IMR-90 (cell line): ENCODE measurements around the gene RASAL1. TPM values are rescaled to one million over a fixed set of nuclear protein-coding genes. Genes with fewer than 3 reads are reported as not detected.

Source experiments
- ATAC-seq: fragments of 200-7000 bp; cut with Tn5 transposase; 2 replicates; pipeline ENCODE4 v1.9.1; 2020; ENCODE audit warnings: low read depth, mild to moderate bottlenecking, moderate library complexity
- BruUV-seq: library from RNA; stranded (reverse); fragments of 400-500 nt; replicated peaks from 2 replicates; lab custom pipeline; 2021; lab: Mats Ljungman, UMichigan
- CTCF ChIA-PET: fragments of 300-600 bp; formaldehyde crosslinking; extraction: SDS; loops from one replicate; lab custom pipeline; 2021; ENCODE audit warnings: antibody characterized with exemption; lab: Yijun Ruan, JAX
- POLR2A ChIA-PET: fragments of 300-600 bp; sonication (Branson Sonifier 250); formaldehyde crosslinking; loops from one replicate; lab custom pipeline; 2022; ENCODE audit warnings: antibody characterized with exemption; ENCODE audit not compliant: unreplicated experiment; lab: Charles Lee
- DNase-seq: peaks from one replicate; pipeline ENCODE4 v3.0.0; 2013
- H2AFZ ChIP-seq: replicated peaks from 2 replicates; pipeline ENCODE3; 2013; ENCODE audit warnings: low read length, mild to moderate bottlenecking; ENCODE audit not compliant: poor library complexity
- H2AK5ac ChIP-seq: 2 replicates; pipeline ENCODE4 v1.6.1; 2013; ENCODE audit warnings: low read depth, low read length, inconsistent platforms
- H2AK9ac ChIP-seq: replicated peaks from 2 replicates; pipeline ENCODE3; 2013; ENCODE audit warnings: mild to moderate bottlenecking, low read depth, low read length, moderate library complexity; ENCODE audit not compliant: poor library complexity
- H2BK120ac ChIP-seq: 2 replicates; pipeline ENCODE4 v1.6.1; 2013; ENCODE audit warnings: low read depth, low read length, inconsistent platforms
- H2BK15ac ChIP-seq: 3 replicates; pipeline ENCODE4 v1.6.1; 2013; ENCODE audit warnings: low read depth, low read length, inconsistent platforms
- H2BK20ac ChIP-seq: 2 replicates; pipeline ENCODE4 v1.6.1; 2013; ENCODE audit warnings: low read depth, mild to moderate bottlenecking, inconsistent platforms, low read length, moderate library complexity
- H2BK5ac ChIP-seq: 2 replicates; pipeline ENCODE4 v1.6.1; 2013; ENCODE audit warnings: mild to moderate bottlenecking, low read depth, low read length, inconsistent platforms; ENCODE audit not compliant: poor library complexity, severe bottlenecking
- H3K14ac ChIP-seq: replicated peaks from 2 replicates; pipeline ENCODE4 v1.6.1; 2013; ENCODE audit warnings: low read depth, low read length, inconsistent platforms
- H3K18ac ChIP-seq: 2 replicates; pipeline ENCODE4 v1.6.1; 2013; ENCODE audit warnings: low read depth, low read length, control low read depth
- H3K23ac ChIP-seq: 2 replicates; pipeline ENCODE4 v1.6.1; 2013; ENCODE audit warnings: low read depth, low read length, inconsistent platforms
- H3K27ac ChIP-seq: 2 replicates; pipeline ENCODE4 v1.5.1; 2013; ENCODE audit warnings: mild to moderate bottlenecking, control low read depth, low read length; ENCODE audit not compliant: insufficient read depth
- H3K27me3 ChIP-seq: 2 replicates; pipeline ENCODE4 v1.6.1; 2013; ENCODE audit warnings: low read length; ENCODE audit not compliant: control insufficient read depth, insufficient read depth
- H3K36me3 ChIP-seq: 2 replicates; pipeline ENCODE4 v1.6.1; 2013; ENCODE audit warnings: low read length, mixed read lengths; ENCODE audit not compliant: control insufficient read depth, insufficient read depth
- H3K4ac ChIP-seq: 2 replicates; pipeline ENCODE4 v1.6.1; 2013; ENCODE audit warnings: low read depth, low read length, inconsistent platforms
- H3K4me1 ChIP-seq: 2 replicates; pipeline ENCODE4 v1.6.1; 2013; ENCODE audit warnings: low read length, mixed read lengths; ENCODE audit not compliant: control insufficient read depth, insufficient read depth
- H3K4me2 ChIP-seq: 2 replicates; pipeline ENCODE4 v1.6.1; 2013; ENCODE audit warnings: low read depth, mild to moderate bottlenecking, control low read depth, low read length, moderate library complexity
- H3K4me3 ChIP-seq: 2 replicates; pipeline ENCODE4 v1.5.1; 2013; ENCODE audit warnings: low read depth, mild to moderate bottlenecking, control low read depth, low read length, moderate library complexity; ENCODE audit not compliant: insufficient read depth
- H3K56ac ChIP-seq: 2 replicates; pipeline ENCODE4 v1.6.1; 2013; ENCODE audit warnings: low read length, inconsistent platforms; ENCODE audit not compliant: insufficient read depth; ENCODE audit errors: extremely low read depth
- H3K79me1 ChIP-seq, 2 experiments: 2 replicates each; pipeline ENCODE4 v1.6.1; 2013; ENCODE audit warnings: low read length in 2 of 2, inconsistent platforms in 1 of 2, low read depth in 1 of 2
- H3K9ac ChIP-seq: 2 replicates; pipeline ENCODE4 v1.6.1; 2013; ENCODE audit warnings: low read depth, low read length, control low read depth
- H3K9me1 ChIP-seq: 2 replicates; pipeline ENCODE4 v1.6.1; 2013; ENCODE audit warnings: low read length, inconsistent platforms; ENCODE audit not compliant: insufficient read depth
- H3K9me3 ChIP-seq: 2 replicates; pipeline ENCODE4 v1.6.1; 2013; ENCODE audit warnings: low read length; ENCODE audit not compliant: control insufficient read depth, insufficient read depth
- H4K20me1 ChIP-seq: 2 replicates; pipeline ENCODE4 v1.6.1; 2013; ENCODE audit warnings: low read length, inconsistent platforms; ENCODE audit not compliant: insufficient read depth
- H4K5ac ChIP-seq: 2 replicates; pipeline ENCODE4 v1.6.1; 2013; ENCODE audit warnings: mild to moderate bottlenecking, low read depth, low read length, control low read depth
- H4K8ac ChIP-seq, 2 experiments: 2 replicates each; pipeline ENCODE4 v1.6.1; 2013; ENCODE audit warnings: low read depth in 2 of 2, low read length in 2 of 2, control low read depth in 1 of 2, inconsistent platforms in 1 of 2
- H4K91ac ChIP-seq: 2 replicates; pipeline ENCODE4 v1.6.1; 2013; ENCODE audit warnings: low read depth, low read length, inconsistent platforms; ENCODE audit not compliant: insufficient read depth
- BHLHE40 ChIP-seq: fragments of 150-350 bp; IDR thresholded peaks from 2 replicates; pipeline ENCODE4 v1.6.1; 2016; ENCODE audit warnings: mild to moderate bottlenecking, low read depth, low read length
- CEBPB ChIP-seq: IDR thresholded peaks from 2 replicates; pipeline ENCODE4 v1.6.1; 2012; ENCODE audit warnings: low read depth, low read length, improper control_type of control experiment
- CHD1 ChIP-seq: IDR thresholded peaks from 2 replicates; pipeline ENCODE4 v1.6.1; 2012; ENCODE audit warnings: low read depth, low read length, improper control_type of control experiment
- CTCF ChIP-seq: conservative IDR thresholded peaks from 2 replicates; pipeline ENCODE4 v1.5.1; 2012; ENCODE audit warnings: mild to moderate bottlenecking, low read depth, low read length, improper control_type of control experiment
- FOS ChIP-seq: fragments of 150-350 bp; IDR thresholded peaks from 2 replicates; pipeline ENCODE4 v1.6.1; 2016; ENCODE audit warnings: low read depth, low read length
- MAFK ChIP-seq: IDR thresholded peaks from 2 replicates; pipeline ENCODE4 v1.6.1; 2012; ENCODE audit warnings: low read depth, low read length, improper control_type of control experiment
- MAZ ChIP-seq: IDR thresholded peaks from 2 replicates; pipeline ENCODE4 v1.6.1; 2012; ENCODE audit warnings: low read depth, mild to moderate bottlenecking, low read length, improper control_type of control experiment, moderate library complexity, borderline replicate concordance
- MXI1 ChIP-seq: IDR thresholded peaks from 2 replicates; pipeline ENCODE4 v1.6.1; 2012; ENCODE audit warnings: low read depth, mild to moderate bottlenecking, low read length, moderate library complexity, borderline replicate concordance
- NFE2L2 ChIP-seq: fragments of 150-350 bp; IDR thresholded peaks from 2 replicates; pipeline ENCODE4 v1.6.1; 2016; ENCODE audit warnings: low read depth, mild to moderate bottlenecking, low read length
- POLR2A ChIP-seq: IDR thresholded peaks from 2 replicates; pipeline ENCODE4 v1.6.1; 2012; ENCODE audit warnings: mild to moderate bottlenecking, low read depth, low read length
- RAD21 ChIP-seq: IDR thresholded peaks from 2 replicates; pipeline ENCODE4 v1.6.1; 2012; ENCODE audit warnings: low read length, improper control_type of control experiment
- RCOR1 ChIP-seq: IDR thresholded peaks from 2 replicates; pipeline ENCODE4 v1.6.1; 2012; ENCODE audit warnings: mild to moderate bottlenecking, low read length, improper control_type of control experiment; ENCODE audit not compliant: insufficient replicate concordance
- RFX5 ChIP-seq: IDR thresholded peaks from 2 replicates; pipeline ENCODE4 v1.8.0; 2012; ENCODE audit warnings: low read depth, mild to moderate bottlenecking, low read length, moderate library complexity
- SMC3 ChIP-seq: fragments of 150-350 bp; IDR thresholded peaks from 2 replicates; pipeline ENCODE4 v1.6.1; 2016; ENCODE audit warnings: low read depth, mild to moderate bottlenecking, antibody characterized with exemption, low read length, moderate library complexity
- dilution Hi-C: fragments of 300-500 bp; cut with HindIII; formaldehyde crosslinking; loops from one replicate; pipeline ENCODE4 v1.14.3; 2018; ENCODE audit warnings: low sequenced_read_pairs; ENCODE audit not compliant: unreplicated experiment
- in situ Hi-C: fragments of 300-500 bp; cut with MboI; formaldehyde crosslinking; loops from 3 replicates; pipeline ENCODE4 v1.14.3; 2019; ENCODE audit warnings: low sequenced_read_pairs, inconsistent platforms, mixed read lengths
- intact Hi-C: fragments of 100-400 bp; cut with micrococcal nuclease; formaldehyde crosslinking; loops from 2 replicates; pipeline ENCODE4 v1.10.0; 2022
- polyA plus RNA-seq, 3 experiments: library from polyadenylated mRNA; depleted of rRNA; stranded (reverse); fragments of >200 nt; gene quantifications; 2 replicates each; pipeline ENCODE4 v1.2.3, GENCODE V29; 2012; ENCODE audit warnings: low replicate concordance in 1 of 3
- total RNA-seq: library from RNA; depleted of rRNA; stranded (reverse); fragments of >200 nt; gene quantifications from 2 replicates; pipeline ENCODE4 v1.2.3, GENCODE V29; 2012
- TF ChIP-seq, protein P1 (sequence below): fragments of 150-350 bp; IDR thresholded peaks from 2 replicates; pipeline ENCODE4 v1.6.1; 2017; ENCODE audit warnings: mild to moderate bottlenecking, antibody characterized with exemption, low read length, low read depth
- TF ChIP-seq, protein P2 (sequence below): fragments of 150-350 bp; IDR thresholded peaks from 2 replicates; pipeline ENCODE4 v1.6.1; 2016; ENCODE audit warnings: low read depth, mild to moderate bottlenecking, low read length, moderate library complexity, borderline replicate concordance

RASAL1 gene
- total and polyA plus RNA-seq, 2 of the 4 experiments (the other 2 are of a cell fraction): not detected

DNA sequence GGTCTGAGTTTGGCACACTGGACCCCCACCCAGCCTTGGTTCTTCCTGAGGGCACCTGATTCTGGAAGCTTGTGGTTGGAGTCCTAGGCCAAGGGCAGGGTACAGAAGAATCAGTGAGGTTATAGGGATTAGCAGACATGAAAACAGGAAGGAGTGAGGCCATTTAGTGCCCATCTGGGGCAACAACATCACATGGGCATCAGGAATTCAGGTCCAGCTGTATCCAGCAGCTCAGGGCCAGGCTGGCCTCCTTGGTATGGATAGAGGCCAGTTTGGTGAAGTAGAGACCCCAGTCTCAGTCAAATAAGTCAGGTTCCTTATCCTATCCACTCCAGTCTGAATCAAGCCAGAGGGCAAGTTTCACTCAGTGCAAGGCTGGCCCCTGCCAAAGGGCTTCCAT, 36.2 kb downstream of the RASAL1 start:
- H2AK5ac ChIP-seq: no peak overlapping the region
- no peak for DNase-seq
- H2BK15ac ChIP-seq: no peak overlapping the region
- no peak overlapping the region for H4K8ac ChIP-seq
- no peak overlapping the region for H4K5ac ChIP-seq
- H3K27ac ChIP-seq: no peak overlapping the region
- intact Hi-C loops: no loop called here
- H3K9ac ChIP-seq: no peak overlapping the region
- no peak overlapping the region for H2BK5ac ChIP-seq
- no peak overlapping the region for H3K56ac ChIP-seq
- H2BK120ac ChIP-seq: no peak overlapping the region
- POLR2A ChIA-PET: no interaction called here
- in situ Hi-C loops: no loop called here
- H3K9me1 ChIP-seq: no peaks in the 10 kb centered on the region
- H3K18ac ChIP-seq: no peak overlapping the region
- CTCF ChIA-PET: no interaction called here
- no peaks in the 10 kb centered on the region for H3K4me1 ChIP-seq
- dilution Hi-C loops: no loop called here
- no peak overlapping the region for H3K14ac ChIP-seq
- no peak overlapping the region for H3K4me3 ChIP-seq
- H4K91ac ChIP-seq: no peak overlapping the region
- H3K9me3 ChIP-seq: no peaks in the 10 kb centered on the region
- no peak for TF ChIP-seq CTCF
- TF ChIP-seq RFX5: no peak
- no peak for TF ChIP-seq MXI1
- TF ChIP-seq, protein P1, sequence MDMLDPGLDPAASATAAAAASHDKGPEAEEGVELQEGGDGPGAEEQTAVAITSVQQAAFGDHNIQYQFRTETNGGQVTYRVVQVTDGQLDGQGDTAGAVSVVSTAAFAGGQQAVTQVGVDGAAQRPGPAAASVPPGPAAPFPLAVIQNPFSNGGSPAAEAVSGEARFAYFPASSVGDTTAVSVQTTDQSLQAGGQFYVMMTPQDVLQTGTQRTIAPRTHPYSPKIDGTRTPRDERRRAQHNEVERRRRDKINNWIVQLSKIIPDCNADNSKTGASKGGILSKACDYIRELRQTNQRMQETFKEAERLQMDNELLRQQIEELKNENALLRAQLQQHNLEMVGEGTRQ: no peak
- TF ChIP-seq CHD1: no peak
- no peak for TF ChIP-seq MAFK
- TF ChIP-seq RAD21: no peak
- no peak for TF ChIP-seq FOS
- no peak for TF ChIP-seq MAZ
- no peak for TF ChIP-seq RCOR1
- TF ChIP-seq CEBPB: no peak
- no peak for TF ChIP-seq POLR2A
- no peak for TF ChIP-seq SMC3
- TF ChIP-seq, protein P2, sequence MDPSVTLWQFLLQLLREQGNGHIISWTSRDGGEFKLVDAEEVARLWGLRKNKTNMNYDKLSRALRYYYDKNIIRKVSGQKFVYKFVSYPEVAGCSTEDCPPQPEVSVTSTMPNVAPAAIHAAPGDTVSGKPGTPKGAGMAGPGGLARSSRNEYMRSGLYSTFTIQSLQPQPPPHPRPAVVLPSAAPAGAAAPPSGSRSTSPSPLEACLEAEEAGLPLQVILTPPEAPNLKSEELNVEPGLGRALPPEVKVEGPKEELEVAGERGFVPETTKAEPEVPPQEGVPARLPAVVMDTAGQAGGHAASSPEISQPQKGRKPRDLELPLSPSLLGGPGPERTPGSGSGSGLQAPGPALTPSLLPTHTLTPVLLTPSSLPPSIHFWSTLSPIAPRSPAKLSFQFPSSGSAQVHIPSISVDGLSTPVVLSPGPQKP: no peak
- TF ChIP-seq NFE2L2: no peak
- TF ChIP-seq BHLHE40: no peak
- BruUV-seq: no TSS peak
- H4K20me1 ChIP-seq: no peaks in the 10 kb centered on the region
- no peaks in the 10 kb centered on the region for H3K79me1 ChIP-seq
- H3K4me2 ChIP-seq: no peak overlapping the region
- H2AFZ ChIP-seq: no peak overlapping the region
- no peak overlapping the region for H2BK20ac ChIP-seq
- ATAC-seq: no peak
- no peaks in the 10 kb centered on the region for H3K36me3 ChIP-seq
- no peak overlapping the region for H2AK9ac ChIP-seq
- no peak overlapping the region for H3K4ac ChIP-seq
- peaks cover 5% of the 10 kb centered on the region; the same call in 1 of the 2 replicates for H3K27me3 ChIP-seq
- no peak overlapping the region for H3K23ac ChIP-seq
